ENCODE results near the gene U2AF2. TPM values are rescaled to one million over a fixed set of nuclear protein-coding genes. Genes with fewer than 3 reads are reported as not detected.

The U2AF2 gene
- total RNA-seq, 4 donors from 2014 or later: 80.4 to 122 (median 104) TPM

GRCh38 chr19:55676383-55676782 is 21.5 kb downstream of the U2AF2 start:
- Histone ChIP-seq H3K4me1 (peaks cover 38 to 82% (median 61%) of the 10 kb centered on the region in 4 donors), H3K27me3 (no peaks in the 10 kb centered on the region), H3K9me3 (no peaks in the 10 kb centered on the region), H3K36me3 (peaks cover 26 to 65% (median 55%) of the 10 kb centered on the region in 4 donors), H3K27ac (replicated peaks in 1 of 4) (peak overlapping the region in 2 of 4 donors; percentile 86 to 96), H3K4me3 (peak overlapping the region; percentile 19 to 95 (median 84))
- no peak for DNase-seq (ENCODE audit: extremely low spot score)
- intact Hi-C loops (cut with DNase I): no loop called here
- TF ChIP-seq EP300 (IDR thresholded peaks at IDR 0.05) (no peak), POLR2AphosphoS5 (IDR thresholded peaks at IDR 0.05) (no peak), CTCF (IDR thresholded peaks at IDR 0.05) (no peak), POLR2A (IDR thresholded peaks at IDR 0.05; ENCODE audit: low read depth) (no peak)
- 70% methylated on average over 5 of the region's 5 CpGs for WGBS

- no peaks in the 10 kb centered on the region for H3K27me3 ChIP-seq
- intact Hi-C loops (cut with DNase I): no loop called here
- TF ChIP-seq POLR2AphosphoS5 (IDR thresholded peaks at IDR 0.05) (no peak), POLR2A (IDR thresholded peaks at IDR 0.05; ENCODE audit: low read depth) (no peak), EP300 (IDR thresholded peaks at IDR 0.05) (no peak), CTCF (IDR thresholded peaks at IDR 0.05) (no peak)
- peak overlapping the region in 1 of 4 donors; percentile 94 for H3K4me3 ChIP-seq
- no peak for DNase-seq (ENCODE audit: extremely low spot score)
- H3K9me3 ChIP-seq: no peaks in the 10 kb centered on the region
- peaks cover 38 to 76% (median 59%) of the 10 kb centered on the region in 4 donors for H3K4me1 ChIP-seq
- peaks cover 26 to 67% (median 57%) of the 10 kb centered on the region in 4 donors for H3K36me3 ChIP-seq
- 74% methylated on average over 7 of the region's 7 CpGs for WGBS
- peak overlapping the region in 3 of 4 donors; percentile 25 to 86 (median 41) for H3K27ac ChIP-seq (replicated peaks in 1 of 4)
Measured at GRCh38 chr19:55676889-55677505, 22.2 kb downstream of the U2AF2 start.

GRCh38 chr19:55677572-55678028 is 22.8 kb downstream of the U2AF2 start:
- H3K4me3 ChIP-seq: no peak overlapping the region
- intact Hi-C loops (cut with DNase I): no loop called here
- H3K9me3 ChIP-seq: no peaks in the 10 kb centered on the region
- DNase-seq (ENCODE audit: extremely low spot score): no peak
- H3K36me3 ChIP-seq: peaks cover 26 to 69% (median 63%) of the 10 kb centered on the region in 4 donors
- WGBS: 77% methylated on average over 6 of the region's 6 CpGs
- TF ChIP-seq CTCF (IDR thresholded peaks at IDR 0.05) (no peak), POLR2A (IDR thresholded peaks at IDR 0.05; ENCODE audit: low read depth) (no peak), POLR2AphosphoS5 (IDR thresholded peaks at IDR 0.05) (no peak), EP300 (IDR thresholded peaks at IDR 0.05) (no peak)
- H3K4me1 ChIP-seq: peaks cover 38 to 72% (median 58%) of the 10 kb centered on the region in 4 donors
- H3K27me3 ChIP-seq: no peaks in the 10 kb centered on the region
- H3K27ac ChIP-seq (replicated peaks in 1 of 4): peak overlapping the region in 2 of 4 donors; percentile 25 to 41

GRCh38 chr19:55678121-55678671 is 23.4 kb downstream of the U2AF2 start:
- Histone ChIP-seq H3K36me3 (peaks cover 26 to 69% (median 65%) of the 10 kb centered on the region in 4 donors), H3K27ac (replicated peaks in 1 of 4) (peak overlapping the region in 2 of 4 donors; percentile 25 to 41), H3K9me3 (no peaks in the 10 kb centered on the region), H3K4me3 (no peak overlapping the region), H3K4me1 (peaks cover 38 to 74% (median 58%) of the 10 kb centered on the region in 4 donors), H3K27me3 (no peaks in the 10 kb centered on the region)
- intact Hi-C loops (cut with DNase I): no loop called here
- WGBS: 85% methylated on average over 8 of the region's 21 CpGs
- TF ChIP-seq EP300 (IDR thresholded peaks at IDR 0.05): no peak
- no peak for TF ChIP-seq POLR2AphosphoS5 (IDR thresholded peaks at IDR 0.05)
- no peak for TF ChIP-seq POLR2A (IDR thresholded peaks at IDR 0.05; ENCODE audit: low read depth)
- TF ChIP-seq CTCF (IDR thresholded peaks at IDR 0.05): no peak
- DNase-seq (ENCODE audit: extremely low spot score): no peak
